HepG2 (cell line): ENCODE results near the gene ARHGAP45. TPM values are rescaled to one million over a fixed set of nuclear protein-coding genes. Genes with fewer than 3 reads are reported as not detected.

Experiments used
- MTA3 ChIP-seq: sonication (generic); formaldehyde crosslinking; IDR thresholded peaks from 2 replicates; pipeline ENCODE4 v1.4.0; 2020; ENCODE audit warnings: missing genetic modification reagents
- MYC ChIP-seq: sonication (generic); formaldehyde crosslinking; IDR thresholded peaks from 2 replicates; pipeline ENCODE4 v1.9.0; 2021; ENCODE audit warnings: missing genetic modification reagents, borderline replicate concordance
- NAIF1 ChIP-seq: sonication (generic); formaldehyde crosslinking; IDR thresholded peaks from 2 replicates; pipeline ENCODE4 v1.5.0; 2020; ENCODE audit warnings: mild to moderate bottlenecking, missing genetic modification reagents, borderline replicate concordance
- NCOA1 ChIP-seq: sonication (generic); formaldehyde crosslinking; IDR thresholded peaks from 2 replicates; pipeline ENCODE4 v1.9.0; 2021; ENCODE audit warnings: missing genetic modification reagents
- PAF1 ChIP-seq: IDR thresholded peaks from 2 replicates; pipeline ENCODE4 v1.6.1; 2016; ENCODE audit warnings: missing genetic modification reagents, missing compliant biosample characterization
- PITX1 ChIP-seq: sonication (generic); formaldehyde crosslinking; IDR thresholded peaks from 2 replicates; pipeline ENCODE4 v1.5.1; 2020; ENCODE audit warnings: mild to moderate bottlenecking, missing genetic modification reagents
- RFXAP ChIP-seq: sonication (generic); formaldehyde crosslinking; IDR thresholded peaks from 2 replicates; pipeline ENCODE4 v1.4.0; 2020; ENCODE audit warnings: missing genetic modification reagents, borderline replicate concordance
- TEAD3 ChIP-seq: optimal IDR thresholded peaks from 2 replicates; pipeline ENCODE3; 2016; ENCODE audit warnings: borderline replicate concordance
- THAP11 ChIP-seq: IDR thresholded peaks from 2 replicates; pipeline ENCODE4 v1.6.1; 2016; ENCODE audit warnings: missing biosample characterization, missing genetic modification reagents
- XRCC5 ChIP-seq: fragments of 200-400 bp; formaldehyde crosslinking; optimal IDR thresholded peaks from 2 replicates; pipeline ENCODE3; 2017; ENCODE audit warnings: mild to moderate bottlenecking, low read length
- ZKSCAN8 ChIP-seq: IDR thresholded peaks from 2 replicates; pipeline ENCODE4 v1.6.1; 2016; ENCODE audit warnings: borderline replicate concordance, missing genetic modification reagents, missing compliant biosample characterization
- ZNF335 ChIP-seq: sonication (generic); formaldehyde crosslinking; IDR thresholded peaks from 2 replicates; pipeline ENCODE4 v1.4.0; 2020; ENCODE audit warnings: missing genetic modification reagents
- ZNF460 ChIP-seq: sonication (generic); formaldehyde crosslinking; IDR thresholded peaks from 2 replicates; pipeline ENCODE4 v1.5.1; 2020; ENCODE audit warnings: missing genetic modification reagents, mild to moderate bottlenecking, borderline replicate concordance
- ZNF777 ChIP-seq: sonication (generic); formaldehyde crosslinking; IDR thresholded peaks from 2 replicates; pipeline ENCODE4 v1.4.0; 2020; ENCODE audit warnings: missing genetic modification reagents
- polyA plus RNA-seq, 8 experiments: library from polyadenylated mRNA; depleted of rRNA in 3 of 8; stranded (reverse) in 7 of 8; unstranded in 1 of 8; fragments of >200 nt; fragmentation: Illumina TruSeq in 4 of 8; extraction: Trizol in 4 of 8; gene quantifications; 2 replicates each; pipeline versions ENCODE4 v1.2.1 to v1.2.3, GENCODE V29; 2011 to 2016; ENCODE audit warnings: low read depth in 4 of 8, missing spikeins in 1 of 8, mixed read lengths in 1 of 8; ENCODE audit not compliant: insufficient read depth in 1 of 8
- total RNA-seq, 5 experiments: library from RNA; depleted of rRNA; stranded (reverse); fragments of >200 nt; fragmentation: Illumina TruSeq; extraction: Trizol; gene quantifications; 2 replicates each; pipeline ENCODE4 v1.2.3, GENCODE V29; 2016; ENCODE audit warnings: low read depth in 1 of 5
- TF ChIP-seq, protein P1 (sequence below): sonication (generic); formaldehyde crosslinking; IDR thresholded peaks from 2 replicates; pipeline ENCODE4 v1.8.1; 2023; ENCODE audit warnings: mild to moderate bottlenecking, moderate library complexity, missing genetic modification reagents
- TF ChIP-seq, protein P2 (sequence below): IDR thresholded peaks from 2 replicates; pipeline ENCODE4 v1.6.1; 2016; ENCODE audit warnings: missing compliant biosample characterization, missing genetic modification reagents, borderline replicate concordance
- TF ChIP-seq, protein P3 (sequence below): sonication (generic); formaldehyde crosslinking; IDR thresholded peaks from 2 replicates; pipeline ENCODE4 v1.4.0; 2020; ENCODE audit warnings: mild to moderate bottlenecking, missing genetic modification reagents
- TF ChIP-seq, protein P4 (sequence below): sonication (generic); formaldehyde crosslinking; IDR thresholded peaks from 2 replicates; pipeline ENCODE4 v1.4.0; 2020; ENCODE audit warnings: mild to moderate bottlenecking, missing genetic modification reagents, borderline replicate concordance
- TF ChIP-seq, protein P5 (sequence below): sonication (generic); formaldehyde crosslinking; IDR thresholded peaks from 2 replicates; pipeline ENCODE4 v1.5.1; 2020; ENCODE audit warnings: missing genetic modification reagents, mild to moderate bottlenecking, borderline replicate concordance
- TF ChIP-seq, protein P6 (sequence below), 2 experiments: fragments of 450-650 bp in 1 of 2; sonication (generic) in 1 of 2; formaldehyde crosslinking; IDR thresholded peaks; 2 replicates each; pipeline versions ENCODE4 v1.5.0 to v1.8.0; 2020 to 2022; ENCODE audit warnings: mild to moderate bottlenecking in 1 of 2, missing genetic modification reagents in 1 of 2

The ARHGAP45 gene
- total and polyA plus RNA-seq, 2 of the 13 experiments (the other 11 are each of a cell fraction or from before 2014, with no cell fraction given): 0.84 to 32.0 TPM

DNA sequence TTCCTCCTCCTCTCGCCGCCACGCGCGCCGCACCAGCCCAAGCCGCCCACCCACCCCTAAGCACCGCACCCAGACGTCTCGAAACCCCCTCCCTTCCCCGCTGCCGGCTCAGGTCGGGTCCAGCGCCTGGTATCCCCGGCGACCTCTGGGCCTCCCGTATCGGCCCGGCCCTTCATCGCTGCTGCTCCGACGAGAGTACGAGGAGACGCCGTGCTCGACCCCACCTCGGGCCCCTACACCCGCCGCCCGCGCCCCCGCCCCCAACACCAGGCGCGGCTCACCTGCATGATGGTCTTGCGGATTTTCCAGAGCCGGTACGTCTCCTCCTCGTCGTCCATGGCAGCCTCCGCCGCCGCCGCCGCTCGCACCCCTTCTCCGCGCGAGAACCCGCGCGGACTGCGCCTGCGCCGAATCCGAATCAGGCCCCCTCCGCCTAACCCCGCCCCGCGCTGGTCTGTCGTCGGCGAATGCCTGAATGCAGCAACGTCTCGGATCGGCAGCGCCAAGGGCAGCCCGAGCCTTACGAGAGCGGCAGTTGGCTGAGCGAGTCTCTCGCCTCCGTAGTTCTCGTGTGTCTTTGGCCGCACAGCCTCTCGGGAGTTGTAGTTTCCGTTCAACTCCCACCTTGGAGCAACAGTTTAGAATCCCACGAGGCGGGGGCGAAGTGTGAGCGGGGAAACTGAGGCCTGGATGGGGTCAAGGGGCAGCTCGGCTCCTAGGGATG is 28.2 kb downstream of the ARHGAP45 start, which contains the start of gene POLR2E (continued):
- TF ChIP-seq, protein P1, sequence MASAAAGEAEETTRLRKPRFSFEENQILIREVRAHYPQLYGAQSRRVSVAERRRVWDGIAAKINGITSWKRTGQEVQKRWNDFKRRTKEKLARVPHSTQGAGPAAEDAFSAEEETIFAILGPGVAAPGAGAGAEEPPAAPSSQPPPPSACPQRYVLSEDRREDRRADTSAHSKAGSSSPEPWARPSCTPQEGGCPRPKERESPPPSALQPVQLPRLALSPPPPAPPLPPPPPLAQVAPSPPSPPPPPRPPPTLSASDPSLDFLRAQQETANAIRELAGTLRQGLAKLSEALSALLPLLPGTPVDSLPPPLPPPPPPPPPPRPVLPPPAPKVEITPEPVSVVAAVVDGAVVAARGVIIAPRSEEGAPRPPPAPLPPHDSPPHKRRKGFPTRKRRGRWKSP: no peak
- TF ChIP-seq ZKSCAN8 (CRISPR knock-in tag): no peak
- TF ChIP-seq NAIF1 (CRISPR knock-in tag): 0 out of 2 replicates have a peak, but pooled peaks have one; percentile 26
- peak; percentile 72; the same call in 1 of the 2 replicates for TF ChIP-seq NCOA1 (CRISPR knock-in tag)
- no peak for TF ChIP-seq MTA3 (CRISPR knock-in tag)
- TF ChIP-seq, protein P2, sequence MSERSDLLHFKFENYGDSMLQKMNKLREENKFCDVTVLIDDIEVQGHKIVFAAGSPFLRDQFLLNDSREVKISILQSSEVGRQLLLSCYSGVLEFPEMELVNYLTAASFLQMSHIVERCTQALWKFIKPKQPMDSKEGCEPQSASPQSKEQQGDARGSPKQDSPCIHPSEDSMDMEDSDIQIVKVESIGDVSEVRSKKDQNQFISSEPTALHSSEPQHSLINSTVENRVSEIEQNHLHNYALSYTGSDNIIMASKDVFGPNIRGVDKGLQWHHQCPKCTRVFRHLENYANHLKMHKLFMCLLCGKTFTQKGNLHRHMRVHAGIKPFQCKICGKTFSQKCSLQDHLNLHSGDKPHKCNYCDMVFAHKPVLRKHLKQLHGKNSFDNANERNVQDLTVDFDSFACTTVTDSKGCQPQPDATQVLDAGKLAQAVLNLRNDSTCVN (CRISPR knock-in tag): peak; percentile 27; the same call in 1 of the 2 replicates
- TF ChIP-seq, protein P3, sequence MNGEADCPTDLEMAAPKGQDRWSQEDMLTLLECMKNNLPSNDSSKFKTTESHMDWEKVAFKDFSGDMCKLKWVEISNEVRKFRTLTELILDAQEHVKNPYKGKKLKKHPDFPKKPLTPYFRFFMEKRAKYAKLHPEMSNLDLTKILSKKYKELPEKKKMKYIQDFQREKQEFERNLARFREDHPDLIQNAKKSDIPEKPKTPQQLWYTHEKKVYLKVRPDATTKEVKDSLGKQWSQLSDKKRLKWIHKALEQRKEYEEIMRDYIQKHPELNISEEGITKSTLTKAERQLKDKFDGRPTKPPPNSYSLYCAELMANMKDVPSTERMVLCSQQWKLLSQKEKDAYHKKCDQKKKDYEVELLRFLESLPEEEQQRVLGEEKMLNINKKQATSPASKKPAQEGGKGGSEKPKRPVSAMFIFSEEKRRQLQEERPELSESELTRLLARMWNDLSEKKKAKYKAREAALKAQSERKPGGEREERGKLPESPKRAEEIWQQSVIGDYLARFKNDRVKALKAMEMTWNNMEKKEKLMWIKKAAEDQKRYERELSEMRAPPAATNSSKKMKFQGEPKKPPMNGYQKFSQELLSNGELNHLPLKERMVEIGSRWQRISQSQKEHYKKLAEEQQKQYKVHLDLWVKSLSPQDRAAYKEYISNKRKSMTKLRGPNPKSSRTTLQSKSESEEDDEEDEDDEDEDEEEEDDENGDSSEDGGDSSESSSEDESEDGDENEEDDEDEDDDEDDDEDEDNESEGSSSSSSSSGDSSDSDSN (CRISPR knock-in tag): peak; percentile 51; the same call in 1 of the 2 replicates
- TF ChIP-seq THAP11: peak; percentile 99
- TF ChIP-seq, protein P4, sequence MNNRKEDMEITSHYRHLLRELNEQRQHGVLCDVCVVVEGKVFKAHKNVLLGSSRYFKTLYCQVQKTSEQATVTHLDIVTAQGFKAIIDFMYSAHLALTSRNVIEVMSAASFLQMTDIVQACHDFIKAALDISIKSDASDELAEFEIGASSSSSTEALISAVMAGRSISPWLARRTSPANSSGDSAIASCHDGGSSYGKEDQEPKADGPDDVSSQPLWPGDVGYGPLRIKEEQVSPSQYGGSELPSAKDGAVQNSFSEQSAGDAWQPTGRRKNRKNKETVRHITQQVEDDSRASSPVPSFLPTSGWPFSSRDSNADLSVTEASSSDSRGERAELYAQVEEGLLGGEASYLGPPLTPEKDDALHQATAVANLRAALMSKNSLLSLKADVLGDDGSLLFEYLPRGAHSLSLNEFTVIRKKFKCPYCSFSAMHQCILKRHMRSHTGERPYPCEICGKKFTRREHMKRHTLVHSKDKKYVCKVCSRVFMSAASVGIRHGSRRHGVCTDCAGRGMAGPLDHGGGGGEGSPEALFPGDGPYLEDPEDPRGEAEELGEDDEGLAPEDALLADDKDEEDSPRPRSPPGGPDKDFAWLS (CRISPR knock-in tag): no peak
- peak; percentile 55 for TF ChIP-seq PITX1
- TF ChIP-seq PAF1: no peak
- peak; percentile 100 for TF ChIP-seq ZNF335 (CRISPR knock-in tag)
- TF ChIP-seq ZNF777 (CRISPR knock-in tag): no peak
- TF ChIP-seq, protein P5, sequence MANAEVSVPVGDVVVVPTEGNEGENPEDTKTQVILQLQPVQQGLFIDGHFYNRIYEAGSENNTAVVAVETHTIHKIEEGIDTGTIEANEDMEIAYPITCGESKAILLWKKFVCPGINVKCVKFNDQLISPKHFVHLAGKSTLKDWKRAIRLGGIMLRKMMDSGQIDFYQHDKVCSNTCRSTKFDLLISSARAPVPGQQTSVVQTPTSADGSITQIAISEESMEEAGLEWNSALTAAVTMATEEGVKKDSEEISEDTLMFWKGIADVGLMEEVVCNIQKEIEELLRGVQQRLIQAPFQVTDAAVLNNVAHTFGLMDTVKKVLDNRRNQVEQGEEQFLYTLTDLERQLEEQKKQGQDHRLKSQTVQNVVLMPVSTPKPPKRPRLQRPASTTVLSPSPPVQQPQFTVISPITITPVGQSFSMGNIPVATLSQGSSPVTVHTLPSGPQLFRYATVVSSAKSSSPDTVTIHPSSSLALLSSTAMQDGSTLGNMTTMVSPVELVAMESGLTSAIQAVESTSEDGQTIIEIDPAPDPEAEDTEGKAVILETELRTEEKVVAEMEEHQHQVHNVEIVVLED (CRISPR knock-in tag): peak; percentile 89
- 0 out of 2 replicates have a peak, but pooled peaks have one; percentile 64 for TF ChIP-seq RFXAP (CRISPR knock-in tag)
- TF ChIP-seq, protein P6, sequence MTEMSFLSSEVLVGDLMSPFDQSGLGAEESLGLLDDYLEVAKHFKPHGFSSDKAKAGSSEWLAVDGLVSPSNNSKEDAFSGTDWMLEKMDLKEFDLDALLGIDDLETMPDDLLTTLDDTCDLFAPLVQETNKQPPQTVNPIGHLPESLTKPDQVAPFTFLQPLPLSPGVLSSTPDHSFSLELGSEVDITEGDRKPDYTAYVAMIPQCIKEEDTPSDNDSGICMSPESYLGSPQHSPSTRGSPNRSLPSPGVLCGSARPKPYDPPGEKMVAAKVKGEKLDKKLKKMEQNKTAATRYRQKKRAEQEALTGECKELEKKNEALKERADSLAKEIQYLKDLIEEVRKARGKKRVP (CRISPR knock-in tag; IDR thresholded peaks at IDR 0.05): peak in 1 of 2 experiments; percentile 32; a peak in 1 of 4 replicates
- no peak; the same call in 1 of the 2 replicates for TF ChIP-seq ZNF460
- peak; percentile 73; the same call in 1 of the 2 replicates for TF ChIP-seq MYC (CRISPR knock-in tag)
- TF ChIP-seq TEAD3 (CRISPR knock-in tag): peak; percentile 70
- TF ChIP-seq XRCC5: peak; percentile 85
